H1 (cell line): Measurements from ENCODE around the gene TXNDC11. TPM values are rescaled to one million over a fixed set of nuclear protein-coding genes. Genes with fewer than 3 reads are reported as not detected.

ENCODE experiments used
- CTCF ChIA-PET: fragments of 300-600 bp; sonication (Branson Sonifier 250); formaldehyde crosslinking; loops from one replicate; lab custom pipeline; 2021; ENCODE audit not compliant: partially characterized antibody; lab: Charles Lee
- POLR2A ChIA-PET: fragments of 300-600 bp; sonication (Branson Sonifier 250); formaldehyde crosslinking; loops from one replicate; lab custom pipeline; 2021; ENCODE audit warnings: inconsistent platforms; ENCODE audit not compliant: partially characterized antibody; lab: Charles Lee
- DNase-seq, 2 experiments: peaks; one replicate each; pipeline versions ENCODE4 v3.0.0 to v3.0.0-alpha.2; 2010 to 2022; ENCODE audit warnings: low spot score in 2 of 2, low read depth in 1 of 2, mixed read lengths in 1 of 2
- FAIRE-seq: peaks from 2 replicates; lab custom pipeline; 2011; peaks lifted over from hg19 to GRCh38; lab: Jason Lieb, UNC
- H2AFZ ChIP-seq: 2 replicates; pipeline ENCODE4 v1.8.1; 2012; ENCODE audit warnings: low read length, inconsistent platforms
- H2AK5ac ChIP-seq: 2 replicates; pipeline ENCODE4 v1.6.1; 2013; ENCODE audit warnings: low read depth, low read length
- H2BK120ac ChIP-seq: replicated peaks from 2 replicates; pipeline ENCODE3; 2013; ENCODE audit warnings: low read depth, low read length, inconsistent platforms
- H2BK12ac ChIP-seq: 2 replicates; pipeline ENCODE4 v1.6.1; 2013; ENCODE audit warnings: low read depth, low read length
- H2BK15ac ChIP-seq: 2 replicates; pipeline ENCODE4 v1.6.1; 2013; ENCODE audit warnings: low read length
- H2BK20ac ChIP-seq: 2 replicates; pipeline ENCODE4 v1.6.1; 2013; ENCODE audit warnings: low read length
- H2BK5ac ChIP-seq: 2 replicates; pipeline ENCODE4 v1.6.1; 2013; ENCODE audit warnings: low read depth, low read length
- H3K14ac ChIP-seq: 2 replicates; pipeline ENCODE4 v1.6.1; 2013; ENCODE audit warnings: inconsistent platforms; ENCODE audit not compliant: insufficient read length
- H3K18ac ChIP-seq: 2 replicates; pipeline ENCODE4 v1.6.1; 2013; ENCODE audit warnings: low read length; ENCODE audit errors: extremely low read depth
- H3K23ac ChIP-seq: 2 replicates; pipeline ENCODE4 v1.6.1; 2013; ENCODE audit warnings: inconsistent platforms; ENCODE audit not compliant: insufficient read length
- H3K23me2 ChIP-seq: 2 replicates; pipeline ENCODE4 v1.6.1; 2013; ENCODE audit warnings: low read depth, low read length
- H3K27ac ChIP-seq: 2 replicates; pipeline ENCODE4 v1.6.1; 2011; ENCODE audit warnings: low read depth, low read length, inconsistent platforms
- H3K27me3 ChIP-seq, 4 experiments: replicated peaks in 1 of 4; 1 replicate in 1 of 4; 2 replicates in 3 of 4; pipeline versions ENCODE4 v1.6.1 to v1.8.1; 2011 to 2013; ENCODE audit warnings: low read length in 3 of 4, mild to moderate bottlenecking in 3 of 4, inconsistent platforms in 2 of 4, mixed read lengths in 2 of 4, moderate library complexity in 1 of 4; ENCODE audit not compliant: control insufficient read depth in 3 of 4, insufficient read depth in 3 of 4; ENCODE audit errors: extremely low read depth in 1 of 4
- H3K36me3 ChIP-seq, 4 experiments: 2 replicates each; pipeline versions ENCODE4 v1.6.1 to v1.8.1; 2011 to 2013; ENCODE audit warnings: mild to moderate bottlenecking in 4 of 4, low read length in 3 of 4, moderate library complexity in 2 of 4, control low read depth in 1 of 4, inconsistent platforms in 1 of 4; ENCODE audit not compliant: insufficient read depth in 4 of 4, control insufficient read depth in 2 of 4
- H3K4ac ChIP-seq: replicated peaks from 2 replicates; pipeline ENCODE3; 2013; ENCODE audit warnings: low read length, low read depth, mixed read lengths, inconsistent platforms; ENCODE audit not compliant: insufficient read length
- H3K4me1 ChIP-seq, 4 experiments: replicated peaks in 1 of 4; 1 replicate in 1 of 4; 2 replicates in 3 of 4; pipeline versions ENCODE4 v1.6.1 to v1.8.1; 2011 to 2013; ENCODE audit warnings: low read length in 3 of 4, inconsistent platforms in 2 of 4, mixed read lengths in 1 of 4; ENCODE audit not compliant: insufficient read depth in 4 of 4, control insufficient read depth in 3 of 4
- H3K4me2 ChIP-seq, 2 experiments: 2 replicates each; pipeline versions ENCODE4 v1.6.1 to v1.8.1; 2011 to 2013; ENCODE audit warnings: low read depth in 2 of 2, low read length in 2 of 2, control low read depth in 1 of 2, inconsistent platforms in 1 of 2, mild to moderate bottlenecking in 1 of 2; ENCODE audit not compliant: insufficient read depth in 1 of 2
- H3K4me3 ChIP-seq, 4 experiments: fragments of 200-600, 300-600 bp in 1 of 4; sonication (generic), shearing (Covaris generic), sonication (Bioruptor Twin) in 1 of 4; 2 replicates each; pipeline versions ENCODE4 v1.5.1 to v1.8.1; 2011 to 2016; ENCODE audit warnings: low read length in 4 of 4, low read depth in 3 of 4, control low read depth in 2 of 4, inconsistent platforms in 2 of 4, mild to moderate bottlenecking in 2 of 4, mixed read lengths in 1 of 4, moderate library complexity in 1 of 4; ENCODE audit not compliant: insufficient read depth in 2 of 4; ENCODE audit errors: extremely low read depth in 1 of 4
- H3K56ac ChIP-seq: replicated peaks from 2 replicates; pipeline ENCODE3; 2013; ENCODE audit warnings: low read depth, mild to moderate bottlenecking, mixed read lengths, low read length, inconsistent platforms; ENCODE audit not compliant: insufficient read length
- H3K79me1 ChIP-seq: 2 replicates; pipeline ENCODE4 v1.6.1; 2013; ENCODE audit warnings: low read depth, low read length, control low read depth
- H3K79me2 ChIP-seq, 2 experiments: 2 replicates each; pipeline versions ENCODE4 v1.6.1 to v1.8.1; 2012 to 2013; ENCODE audit warnings: low read length in 2 of 2, mild to moderate bottlenecking in 2 of 2, inconsistent platforms in 1 of 2; ENCODE audit not compliant: insufficient read depth in 2 of 2, control insufficient read depth in 1 of 2
- H3K9ac ChIP-seq, 4 experiments: replicated peaks in 1 of 4; 1 replicate in 1 of 4; 2 replicates in 3 of 4; pipeline versions ENCODE4 v1.6.1 to v1.8.1; 2011 to 2013; ENCODE audit warnings: low read depth in 3 of 4, low read length in 3 of 4, control low read depth in 2 of 4, mild to moderate bottlenecking in 2 of 4, moderate library complexity in 2 of 4, inconsistent platforms in 1 of 4; ENCODE audit errors: extremely low read depth in 1 of 4
- H3K9me3 ChIP-seq, 2 experiments: 2 replicates each; pipeline versions ENCODE4 v1.6.1 to v1.8.1; 2012 to 2013; ENCODE audit warnings: mild to moderate bottlenecking in 2 of 2, moderate library complexity in 2 of 2, control low read depth in 1 of 2, inconsistent platforms in 1 of 2, low read depth in 1 of 2, low read length in 1 of 2, mixed read lengths in 1 of 2; ENCODE audit not compliant: insufficient read depth in 2 of 2
- H4K20me1 ChIP-seq, 2 experiments: replicated peaks in 1 of 2; 2 replicates each; pipeline versions ENCODE3 to v1.8.1; 2011 to 2013; ENCODE audit warnings: inconsistent platforms in 2 of 2, low read length in 2 of 2, mild to moderate bottlenecking in 1 of 2; ENCODE audit not compliant: insufficient read depth in 2 of 2, control insufficient read depth in 1 of 2
- H4K5ac ChIP-seq: 2 replicates; pipeline ENCODE4 v1.6.1; 2013; ENCODE audit warnings: low read length, low read depth, mixed read lengths, inconsistent platforms; ENCODE audit not compliant: insufficient read length
- H4K8ac ChIP-seq: 2 replicates; pipeline ENCODE4 v1.8.0; 2013; ENCODE audit warnings: mild to moderate bottlenecking, moderate library complexity, low read length, inconsistent platforms; ENCODE audit not compliant: insufficient read depth; ENCODE audit errors: extremely low read depth
- H4K91ac ChIP-seq: replicated peaks from 2 replicates; pipeline ENCODE3; 2013; ENCODE audit warnings: low read length, mixed read lengths, inconsistent platforms; ENCODE audit not compliant: insufficient read length
- ATF3 ChIP-seq: IDR thresholded peaks from 2 replicates; pipeline ENCODE4 v1.6.1; 2011; ENCODE audit warnings: low read depth, mild to moderate bottlenecking, low read length; ENCODE audit not compliant: insufficient read depth
- BRCA1 ChIP-seq: IDR thresholded peaks from 2 replicates; pipeline ENCODE4 v1.6.1; 2012; ENCODE audit warnings: low read depth, low read length, improper control_type of control experiment
- EGR1 ChIP-seq: IDR thresholded peaks from 2 replicates; pipeline ENCODE4 v1.6.1; 2011; ENCODE audit warnings: low read depth, low read length, borderline replicate concordance
- GTF2F1 ChIP-seq: IDR thresholded peaks from 2 replicates; pipeline ENCODE4 v1.6.1; 2012; ENCODE audit warnings: low read depth, low read length, improper control_type of control experiment, borderline replicate concordance
- JUND ChIP-seq: IDR thresholded peaks from 2 replicates; pipeline ENCODE4 v1.6.1; 2011; ENCODE audit warnings: mild to moderate bottlenecking, improper control_type of control experiment, low read length
- KDM5A ChIP-seq: fragments of 200-600 bp; IDR thresholded peaks from 2 replicates; pipeline ENCODE4 v1.7.1; 2012; ENCODE audit warnings: mild to moderate bottlenecking, low read length, inconsistent platforms, mixed read lengths
- PHF8 ChIP-seq: fragments of 200-600 bp; sonication (generic); conservative IDR thresholded peaks from 2 replicates; pipeline ENCODE4 v1.7.1; 2012; ENCODE audit warnings: low read depth, mild to moderate bottlenecking, inconsistent platforms, low read length, moderate library complexity
- POU5F1 ChIP-seq: IDR thresholded peaks from 2 replicates; pipeline ENCODE4 v1.6.1; 2011; ENCODE audit warnings: low read depth, mild to moderate bottlenecking, low read length, moderate library complexity
- RBBP5 ChIP-seq: IDR thresholded peaks from 2 replicates; pipeline ENCODE4 v1.7.1; 2012; ENCODE audit warnings: low read depth, mild to moderate bottlenecking, inconsistent platforms, low read length, moderate library complexity, borderline replicate concordance
- WGBS, 2 experiments: shearing (Covaris generic) in 1 of 2; methylation state at CpG; one replicate each; pipeline versions ENCODE4 v1.1.6 to v1.1.7; 2013 to 2015; ENCODE audit warnings: low lambda C conversion rate in 2 of 2, mixed read lengths in 2 of 2, inconsistent platforms in 1 of 2, low coverage in 1 of 2, missing lambda C conversion rate in 1 of 2; ENCODE audit not compliant: insufficient replicate concordance in 2 of 2, insufficient coverage in 1 of 2, insufficient read length in 1 of 2; ENCODE audit errors: extremely low coverage in 1 of 2, missing lambda C conversion rate in 1 of 2; 5-methylcytosine and 5-hydroxymethylcytosine counted together
- polyA plus RNA-seq, 7 experiments: library from polyadenylated mRNA; depleted of rRNA in 3 of 7; stranded (reverse) in 5 of 7; unstranded in 2 of 7; fragments of >200 nt in 5 of 7; fragments of 200-250 nt in 2 of 7; gene quantifications; 1 replicate in 5 of 7; 2 replicates in 1 of 7; 4 replicates in 1 of 7; pipeline versions ENCODE4 v1.2.1 to v1.2.3, GENCODE V29; 2011 to 2013; ENCODE audit warnings: missing spikeins in 2 of 7, mixed read lengths in 2 of 7
- total RNA-seq: library from RNA; stranded (reverse); fragmentation: NEBNext Ultra II Directional; extraction: Animal tissue kit (Norgen Biotek cat#: 25700); gene quantifications from 2 replicates; pipeline ENCODE4 v1.2.1, GENCODE V29; 2021
- TF ChIP-seq, protein P1 (sequence below), 3 experiments: IDR thresholded peaks; 1 replicate in 2 of 3; 2 replicates in 1 of 3; pipeline versions ENCODE4 v1.5.1 to v1.6.1; 2011; ENCODE audit warnings: low read length in 3 of 3, mild to moderate bottlenecking in 3 of 3, inconsistent platforms in 2 of 3, low read depth in 1 of 3, moderate library complexity in 1 of 3; ENCODE audit not compliant: insufficient read depth in 1 of 3; ENCODE audit errors: control extremely low read depth in 1 of 3

Gene TXNDC11
- total and polyA plus RNA-seq, 2 of the 8 experiments (the other 6 are each of a cell fraction or from before 2014, with no cell fraction given), result 13.5 to 13.8 TPM

GRCh38 chr16:11706180-11706742, 36.4 kb downstream of the TXNDC11 start:
- Histone ChIP-seq H4K5ac (no peak overlapping the region), H3K79me1 (no peaks in the 10 kb centered on the region), H2BK15ac (no peak overlapping the region), H3K36me3 (no peaks in the 10 kb centered on the region; a peak in 3 of 8 replicates), H2BK20ac (no peak overlapping the region), H3K4ac (no peak overlapping the region), H3K23ac (no peak overlapping the region), H3K14ac (no peak overlapping the region), H3K4me2 (no peak overlapping the region), H3K9me3 (no peaks in the 10 kb centered on the region), H3K4me1 (no peaks in the 10 kb centered on the region), H3K27me3 (no peaks in the 10 kb centered on the region), H3K79me2 (no peaks in the 10 kb centered on the region), H3K4me3 (no peak overlapping the region), H4K8ac (no peak overlapping the region), H3K56ac (no peak overlapping the region), H4K91ac (no peak overlapping the region), H3K23me2 (no peaks in the 10 kb centered on the region; the same call in 1 of the 2 replicates), H2BK5ac (no peak overlapping the region), H2AK5ac (no peak overlapping the region), H2BK120ac (no peak overlapping the region), H2BK12ac (no peak overlapping the region), H4K20me1 (peaks cover 0 to 3% of the 10 kb centered on the region in 2 experiments), H2AFZ (no peak overlapping the region), H3K9ac (no peak overlapping the region), H3K27ac (no peak overlapping the region), H3K18ac (no peak overlapping the region)
- FAIRE-seq, result no peak
- WGBS, 2 experiments, result 95% methylated on average over 5 of the region's 5 CpGs; no CpG with 5 or more reads in 1 of the 2 experiments
- POLR2A ChIA-PET, result interaction anchor here (1.0 kb wide), 1 partner anchor 28 kb away, joined by 3 read pairs; no protein-coding TSS in a partner anchor
- CTCF ChIA-PET, result interaction anchor here (1.3 to 2.1 kb wide), 3 partner anchors 8 to 301 kb away, joined by 3 to 9 read pairs (median 5); no protein-coding TSS in a partner anchor
- DNase-seq, result no peak
- TF ChIP-seq, protein P1, sequence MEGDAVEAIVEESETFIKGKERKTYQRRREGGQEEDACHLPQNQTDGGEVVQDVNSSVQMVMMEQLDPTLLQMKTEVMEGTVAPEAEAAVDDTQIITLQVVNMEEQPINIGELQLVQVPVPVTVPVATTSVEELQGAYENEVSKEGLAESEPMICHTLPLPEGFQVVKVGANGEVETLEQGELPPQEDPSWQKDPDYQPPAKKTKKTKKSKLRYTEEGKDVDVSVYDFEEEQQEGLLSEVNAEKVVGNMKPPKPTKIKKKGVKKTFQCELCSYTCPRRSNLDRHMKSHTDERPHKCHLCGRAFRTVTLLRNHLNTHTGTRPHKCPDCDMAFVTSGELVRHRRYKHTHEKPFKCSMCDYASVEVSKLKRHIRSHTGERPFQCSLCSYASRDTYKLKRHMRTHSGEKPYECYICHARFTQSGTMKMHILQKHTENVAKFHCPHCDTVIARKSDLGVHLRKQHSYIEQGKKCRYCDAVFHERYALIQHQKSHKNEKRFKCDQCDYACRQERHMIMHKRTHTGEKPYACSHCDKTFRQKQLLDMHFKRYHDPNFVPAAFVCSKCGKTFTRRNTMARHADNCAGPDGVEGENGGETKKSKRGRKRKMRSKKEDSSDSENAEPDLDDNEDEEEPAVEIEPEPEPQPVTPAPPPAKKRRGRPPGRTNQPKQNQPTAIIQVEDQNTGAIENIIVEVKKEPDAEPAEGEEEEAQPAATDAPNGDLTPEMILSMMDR (IDR thresholded peaks at IDR 0.05; ENCODE audit: control extremely low read depth in 1 of 3, insufficient read depth in 1 of 3, low read depth in 1 of 3, low read length in 3 of 3), result no peak
- TF ChIP-seq RBBP5 (no peak), KDM5A (no peak), PHF8 (no peak), POU5F1 (no peak), EGR1 (no peak), GTF2F1 (no peak), BRCA1 (no peak), ATF3 (no peak), JUND (no peak)
